SK-N-SH (cell line): Measurements from ENCODE around the gene SMIM1. TPM values are rescaled to one million over a fixed set of nuclear protein-coding genes. Genes with fewer than 3 reads are reported as not detected.

Experiments
- CTCF ChIA-PET: fragments of 300-600, 350-600 bp; formaldehyde crosslinking; extraction: SDS; loops from one replicate; lab custom pipeline; 2021; lab: Yijun Ruan, JAX
- POLR2A ChIA-PET: fragments of 350-600 bp; sonication (Branson Sonifier 250); formaldehyde crosslinking; extraction: SDS; loops from one replicate; lab custom pipeline; 2020; ENCODE audit warnings: antibody characterized with exemption, inconsistent platforms; lab: Yijun Ruan, JAX
- DNase-seq: peaks from one replicate; pipeline ENCODE4 v3.0.0; 2012
- H2AFZ ChIP-seq: fragments of 200-600 bp; sonication (generic); 2 replicates; pipeline ENCODE4 v1.8.1; 2016; ENCODE audit warnings: antibody characterized with exemption, mild to moderate bottlenecking, low read depth
- H3F3A ChIP-seq: fragments of 200-600 bp; sonication (generic); replicated peaks from 2 replicates; pipeline ENCODE3; 2016; ENCODE audit warnings: antibody characterized with exemption, mild to moderate bottlenecking; ENCODE audit not compliant: insufficient read depth
- H3K27ac ChIP-seq, 2 experiments: fragments of 200-500 bp in 1 of 2; fragments of 200-600 bp in 1 of 2; sonication (Bioruptor generic) in 1 of 2; sonication (generic), shearing (Covaris generic) in 1 of 2; 2 replicates each; pipeline versions ENCODE4 v1.5.1 to v1.6.1; 2014 to 2016; ENCODE audit warnings: low read depth in 2 of 2, inconsistent platforms in 1 of 2, low read length in 1 of 2, mild to moderate bottlenecking in 1 of 2, mixed read lengths in 1 of 2
- H3K27me3 ChIP-seq: fragments of 200-600 bp; sonication (generic), shearing (Covaris generic); 2 replicates; pipeline ENCODE4 v1.6.1; 2016; ENCODE audit warnings: mixed run types; ENCODE audit not compliant: insufficient read depth
- H3K36me3 ChIP-seq, 2 experiments: fragments of 200-500 bp in 1 of 2; fragments of 200-600 bp in 1 of 2; sonication (Bioruptor generic) in 1 of 2; sonication (generic) in 1 of 2; replicated peaks in 1 of 2; 2 replicates each; pipeline versions ENCODE3 to v1.5.1; 2014 to 2016; ENCODE audit warnings: low read length in 1 of 2, mild to moderate bottlenecking in 1 of 2; ENCODE audit not compliant: insufficient read depth in 2 of 2, control insufficient read depth in 1 of 2
- H3K4me1 ChIP-seq, 2 experiments: fragments of 200-500 bp in 1 of 2; fragments of 200-600 bp in 1 of 2; sonication (Bioruptor generic) in 1 of 2; sonication (generic), shearing (Covaris generic) in 1 of 2; 2 replicates each; pipeline versions ENCODE4 v1.5.1 to v1.6.1; 2014 to 2016; ENCODE audit warnings: low read depth in 1 of 2, low read length in 1 of 2, mixed run types in 1 of 2; ENCODE audit not compliant: insufficient read depth in 2 of 2, control insufficient read depth in 1 of 2
- H3K4me2 ChIP-seq: fragments of 200-600 bp; sonication (generic), shearing (Covaris generic); 2 replicates; pipeline ENCODE4 v1.6.1; 2017; ENCODE audit warnings: mixed run types
- H3K4me3 ChIP-seq, 2 experiments: fragments of 200-500 bp in 1 of 2; fragments of 200-600 bp in 1 of 2; sonication (Bioruptor generic) in 1 of 2; sonication (generic), shearing (Covaris generic) in 1 of 2; 2 replicates each; pipeline versions ENCODE4 v1.5.1 to v1.8.1; 2014 to 2016; ENCODE audit warnings: low read depth in 2 of 2, inconsistent platforms in 1 of 2, low read length in 1 of 2, mild to moderate bottlenecking in 1 of 2, mixed read lengths in 1 of 2, moderate library complexity in 1 of 2
- H3K79me2 ChIP-seq: fragments of 200-600 bp; sonication (generic); 2 replicates; pipeline ENCODE4 v1.8.1; 2017; ENCODE audit warnings: mild to moderate bottlenecking; ENCODE audit not compliant: insufficient read depth
- H3K9ac ChIP-seq: fragments of 200-600 bp; sonication (generic); 2 replicates; pipeline ENCODE4 v1.6.1; 2017; ENCODE audit warnings: mixed run types
- H3K9me2 ChIP-seq: fragments of 200-600 bp; sonication (generic); 2 replicates; pipeline ENCODE4 v1.6.1; 2017; ENCODE audit warnings: mixed run types
- H3K9me3 ChIP-seq: fragments of 200-600 bp; sonication (generic); 2 replicates; pipeline ENCODE4 v1.6.1; 2017; ENCODE audit warnings: mixed run types, mild to moderate bottlenecking, moderate library complexity
- H4K20me1 ChIP-seq: fragments of 200-600 bp; sonication (generic); 2 replicates; pipeline ENCODE4 v1.6.1; 2017; ENCODE audit warnings: mild to moderate bottlenecking, mixed run types; ENCODE audit not compliant: insufficient read depth
- ELF1 ChIP-seq: IDR thresholded peaks from 2 replicates; pipeline ENCODE4 v1.4.0; 2012
- EZH2phosphoT487 ChIP-seq: fragments of 200-600 bp; sonication (generic); IDR thresholded peaks from 2 replicates; pipeline ENCODE4 v1.6.1; 2017; ENCODE audit warnings: low read depth, mixed run types, mild to moderate bottlenecking, antibody characterized with exemption, moderate library complexity, borderline replicate concordance
- FOSL2 ChIP-seq: IDR thresholded peaks from 2 replicates; pipeline ENCODE4 v1.4.0; 2012; ENCODE audit warnings: low read depth, mild to moderate bottlenecking, moderate library complexity, borderline replicate concordance
- GABPA ChIP-seq: IDR thresholded peaks from 2 replicates; pipeline ENCODE4 v1.4.0; 2012; ENCODE audit warnings: low read depth, mild to moderate bottlenecking
- JUND ChIP-seq: IDR thresholded peaks from 2 replicates; pipeline ENCODE4 v1.4.0; 2012
- NFIC ChIP-seq: IDR thresholded peaks from 2 replicates; pipeline ENCODE4 v1.4.0; 2012; ENCODE audit warnings: borderline replicate concordance
- RAD21 ChIP-seq: IDR thresholded peaks from 2 replicates; pipeline ENCODE4 v1.6.1; 2012; ENCODE audit warnings: mild to moderate bottlenecking, low read length
- RCOR1 ChIP-seq: fragments of 150-350 bp; IDR thresholded peaks from 2 replicates; pipeline ENCODE4 v1.6.1; 2017; ENCODE audit warnings: antibody characterized with exemption, low read length
- SIN3A ChIP-seq: IDR thresholded peaks from 2 replicates; pipeline ENCODE4 v1.6.1; 2012; ENCODE audit warnings: low read depth, mild to moderate bottlenecking, low read length, moderate library complexity, borderline replicate concordance
- SMC3 ChIP-seq: IDR thresholded peaks from 2 replicates; pipeline ENCODE4 v1.6.1; 2012; ENCODE audit warnings: low read depth, low read length, improper control_type of control experiment
- TAF1 ChIP-seq: IDR thresholded peaks from 2 replicates; pipeline ENCODE4 v1.6.1; 2012; ENCODE audit warnings: low read depth, mild to moderate bottlenecking, low read length, moderate library complexity, borderline replicate concordance
- TCF12 ChIP-seq: IDR thresholded peaks from 2 replicates; pipeline ENCODE4 v1.4.0; 2012
- TEAD4 ChIP-seq: IDR thresholded peaks from 2 replicates; pipeline ENCODE4 v1.4.0; 2012; ENCODE audit warnings: mild to moderate bottlenecking, borderline replicate concordance; ENCODE audit not compliant: insufficient read depth
- WGBS: methylation state at CpG from one replicate; pipeline ENCODE4 v1.1.6; 2017; ENCODE audit warnings: low lambda C conversion rate; 5-methylcytosine and 5-hydroxymethylcytosine counted together
- polyA plus RNA-seq, 3 experiments: library from polyadenylated mRNA; depleted of rRNA; stranded (reverse); fragments of >200 nt; gene quantifications; 2 replicates each; pipeline ENCODE4 v1.2.3, GENCODE V29; 2012
- TF ChIP-seq, protein P1 (sequence below): fragments of 150-350 bp; IDR thresholded peaks from 2 replicates; pipeline ENCODE4 v1.6.1; 2016; ENCODE audit warnings: mild to moderate bottlenecking, low read depth, low read length
- TF ChIP-seq, protein P2 (sequence below): fragments of 150-350 bp; IDR thresholded peaks from 2 replicates; pipeline ENCODE4 v1.6.1; 2017; ENCODE audit warnings: antibody characterized with exemption, low read length, low read depth, borderline replicate concordance
- TF ChIP-seq, protein P3 (sequence below): IDR thresholded peaks from 2 replicates; pipeline ENCODE4 v1.6.1; 2012; ENCODE audit warnings: mild to moderate bottlenecking, low read depth, low read length, moderate library complexity
- TF ChIP-seq, protein P4 (sequence below): IDR thresholded peaks from 2 replicates; pipeline ENCODE4; 2012
- TF ChIP-seq, protein P5 (sequence below): IDR thresholded peaks from 2 replicates; pipeline ENCODE4 v1.4.0; 2012; ENCODE audit warnings: low read depth, borderline replicate concordance

SMIM1 gene
- polyA plus RNA-seq, 1 of the 3 experiments (the other 2 are of a cell fraction) = 6.1 TPM

DNA sequence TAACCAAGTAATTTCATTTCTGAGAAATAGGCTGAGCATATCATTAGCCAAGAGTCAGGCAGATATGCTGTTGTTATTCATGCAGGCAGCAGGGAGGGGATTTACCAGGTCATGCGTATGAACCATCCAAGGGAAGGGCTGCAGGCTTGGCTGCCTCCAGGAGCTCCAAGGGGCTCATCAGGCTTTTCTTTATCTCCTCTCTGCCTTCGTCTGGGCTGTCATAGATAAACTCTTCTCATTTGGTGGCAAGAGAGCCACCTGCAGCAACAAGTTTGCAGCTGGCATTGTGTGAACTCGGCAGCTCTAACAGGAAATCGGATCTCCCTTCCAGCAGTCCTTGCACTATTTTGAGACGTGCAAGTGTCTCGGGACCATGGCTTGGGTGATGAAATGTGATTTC lies 12.8 kb upstream of the SMIM1 start:
- no peak overlapping the region for H3K4me2 ChIP-seq
- WGBS = 51% methylated on average over 6 of the region's 6 CpGs
- H3F3A ChIP-seq = no peaks in the 10 kb centered on the region
- no peaks in the 10 kb centered on the region for H3K4me1 ChIP-seq
- H3K4me3 ChIP-seq = no peak overlapping the region
- CTCF ChIA-PET = interaction anchor here (1.0 kb wide), 1 partner anchor 35 kb away, joined by 3 read pairs; no protein-coding TSS in a partner anchor
- no peak for DNase-seq
- H3K9me3 ChIP-seq = no peaks in the 10 kb centered on the region
- no peaks in the 10 kb centered on the region for H3K9me2 ChIP-seq
- H2AFZ ChIP-seq = no peak overlapping the region
- H3K9ac ChIP-seq = no peak overlapping the region
- POLR2A ChIA-PET = no interaction called here
- no peaks in the 10 kb centered on the region for H4K20me1 ChIP-seq
- no peaks in the 10 kb centered on the region for H3K36me3 ChIP-seq
- no peak overlapping the region for H3K27ac ChIP-seq
- no peaks in the 10 kb centered on the region for H3K79me2 ChIP-seq
- no peaks in the 10 kb centered on the region for H3K27me3 ChIP-seq
- no peak for TF ChIP-seq JUND
- no peak for TF ChIP-seq RCOR1
- TF ChIP-seq TCF12 = no peak
- TF ChIP-seq SIN3A = no peak
- TF ChIP-seq NFIC = no peak
- TF ChIP-seq ELF1 = no peak
- TF ChIP-seq RAD21 = no peak
- no peak for TF ChIP-seq GABPA
- TF ChIP-seq, protein P1, sequence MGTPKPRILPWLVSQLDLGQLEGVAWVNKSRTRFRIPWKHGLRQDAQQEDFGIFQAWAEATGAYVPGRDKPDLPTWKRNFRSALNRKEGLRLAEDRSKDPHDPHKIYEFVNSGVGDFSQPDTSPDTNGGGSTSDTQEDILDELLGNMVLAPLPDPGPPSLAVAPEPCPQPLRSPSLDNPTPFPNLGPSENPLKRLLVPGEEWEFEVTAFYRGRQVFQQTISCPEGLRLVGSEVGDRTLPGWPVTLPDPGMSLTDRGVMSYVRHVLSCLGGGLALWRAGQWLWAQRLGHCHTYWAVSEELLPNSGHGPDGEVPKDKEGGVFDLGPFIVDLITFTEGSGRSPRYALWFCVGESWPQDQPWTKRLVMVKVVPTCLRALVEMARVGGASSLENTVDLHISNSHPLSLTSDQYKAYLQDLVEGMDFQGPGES = no peak
- TF ChIP-seq, protein P2, sequence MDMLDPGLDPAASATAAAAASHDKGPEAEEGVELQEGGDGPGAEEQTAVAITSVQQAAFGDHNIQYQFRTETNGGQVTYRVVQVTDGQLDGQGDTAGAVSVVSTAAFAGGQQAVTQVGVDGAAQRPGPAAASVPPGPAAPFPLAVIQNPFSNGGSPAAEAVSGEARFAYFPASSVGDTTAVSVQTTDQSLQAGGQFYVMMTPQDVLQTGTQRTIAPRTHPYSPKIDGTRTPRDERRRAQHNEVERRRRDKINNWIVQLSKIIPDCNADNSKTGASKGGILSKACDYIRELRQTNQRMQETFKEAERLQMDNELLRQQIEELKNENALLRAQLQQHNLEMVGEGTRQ = no peak
- TF ChIP-seq SMC3 = no peak
- no peak for TF ChIP-seq FOSL2
- TF ChIP-seq TAF1 = no peak
- TF ChIP-seq, protein P3, sequence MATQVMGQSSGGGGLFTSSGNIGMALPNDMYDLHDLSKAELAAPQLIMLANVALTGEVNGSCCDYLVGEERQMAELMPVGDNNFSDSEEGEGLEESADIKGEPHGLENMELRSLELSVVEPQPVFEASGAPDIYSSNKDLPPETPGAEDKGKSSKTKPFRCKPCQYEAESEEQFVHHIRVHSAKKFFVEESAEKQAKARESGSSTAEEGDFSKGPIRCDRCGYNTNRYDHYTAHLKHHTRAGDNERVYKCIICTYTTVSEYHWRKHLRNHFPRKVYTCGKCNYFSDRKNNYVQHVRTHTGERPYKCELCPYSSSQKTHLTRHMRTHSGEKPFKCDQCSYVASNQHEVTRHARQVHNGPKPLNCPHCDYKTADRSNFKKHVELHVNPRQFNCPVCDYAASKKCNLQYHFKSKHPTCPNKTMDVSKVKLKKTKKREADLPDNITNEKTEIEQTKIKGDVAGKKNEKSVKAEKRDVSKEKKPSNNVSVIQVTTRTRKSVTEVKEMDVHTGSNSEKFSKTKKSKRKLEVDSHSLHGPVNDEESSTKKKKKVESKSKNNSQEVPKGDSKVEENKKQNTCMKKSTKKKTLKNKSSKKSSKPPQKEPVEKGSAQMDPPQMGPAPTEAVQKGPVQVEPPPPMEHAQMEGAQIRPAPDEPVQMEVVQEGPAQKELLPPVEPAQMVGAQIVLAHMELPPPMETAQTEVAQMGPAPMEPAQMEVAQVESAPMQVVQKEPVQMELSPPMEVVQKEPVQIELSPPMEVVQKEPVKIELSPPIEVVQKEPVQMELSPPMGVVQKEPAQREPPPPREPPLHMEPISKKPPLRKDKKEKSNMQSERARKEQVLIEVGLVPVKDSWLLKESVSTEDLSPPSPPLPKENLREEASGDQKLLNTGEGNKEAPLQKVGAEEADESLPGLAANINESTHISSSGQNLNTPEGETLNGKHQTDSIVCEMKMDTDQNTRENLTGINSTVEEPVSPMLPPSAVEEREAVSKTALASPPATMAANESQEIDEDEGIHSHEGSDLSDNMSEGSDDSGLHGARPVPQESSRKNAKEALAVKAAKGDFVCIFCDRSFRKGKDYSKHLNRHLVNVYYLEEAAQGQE = no peak
- TF ChIP-seq EZH2phosphoT487 = no peak
- TF ChIP-seq, protein P4, sequence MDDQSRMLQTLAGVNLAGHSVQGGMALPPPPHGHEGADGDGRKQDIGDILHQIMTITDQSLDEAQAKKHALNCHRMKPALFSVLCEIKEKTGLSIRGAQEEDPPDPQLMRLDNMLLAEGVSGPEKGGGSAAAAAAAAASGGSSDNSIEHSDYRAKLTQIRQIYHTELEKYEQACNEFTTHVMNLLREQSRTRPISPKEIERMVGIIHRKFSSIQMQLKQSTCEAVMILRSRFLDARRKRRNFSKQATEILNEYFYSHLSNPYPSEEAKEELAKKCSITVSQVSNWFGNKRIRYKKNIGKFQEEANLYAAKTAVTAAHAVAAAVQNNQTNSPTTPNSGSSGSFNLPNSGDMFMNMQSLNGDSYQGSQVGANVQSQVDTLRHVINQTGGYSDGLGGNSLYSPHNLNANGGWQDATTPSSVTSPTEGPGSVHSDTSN = no peak
- TF ChIP-seq, protein P5, sequence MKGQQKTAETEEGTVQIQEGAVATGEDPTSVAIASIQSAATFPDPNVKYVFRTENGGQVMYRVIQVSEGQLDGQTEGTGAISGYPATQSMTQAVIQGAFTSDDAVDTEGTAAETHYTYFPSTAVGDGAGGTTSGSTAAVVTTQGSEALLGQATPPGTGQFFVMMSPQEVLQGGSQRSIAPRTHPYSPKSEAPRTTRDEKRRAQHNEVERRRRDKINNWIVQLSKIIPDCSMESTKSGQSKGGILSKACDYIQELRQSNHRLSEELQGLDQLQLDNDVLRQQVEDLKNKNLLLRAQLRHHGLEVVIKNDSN = no peak
- TF ChIP-seq TEAD4 = no peak
